Measurements from ENCODE around the gene C19orf12.

DNA sequence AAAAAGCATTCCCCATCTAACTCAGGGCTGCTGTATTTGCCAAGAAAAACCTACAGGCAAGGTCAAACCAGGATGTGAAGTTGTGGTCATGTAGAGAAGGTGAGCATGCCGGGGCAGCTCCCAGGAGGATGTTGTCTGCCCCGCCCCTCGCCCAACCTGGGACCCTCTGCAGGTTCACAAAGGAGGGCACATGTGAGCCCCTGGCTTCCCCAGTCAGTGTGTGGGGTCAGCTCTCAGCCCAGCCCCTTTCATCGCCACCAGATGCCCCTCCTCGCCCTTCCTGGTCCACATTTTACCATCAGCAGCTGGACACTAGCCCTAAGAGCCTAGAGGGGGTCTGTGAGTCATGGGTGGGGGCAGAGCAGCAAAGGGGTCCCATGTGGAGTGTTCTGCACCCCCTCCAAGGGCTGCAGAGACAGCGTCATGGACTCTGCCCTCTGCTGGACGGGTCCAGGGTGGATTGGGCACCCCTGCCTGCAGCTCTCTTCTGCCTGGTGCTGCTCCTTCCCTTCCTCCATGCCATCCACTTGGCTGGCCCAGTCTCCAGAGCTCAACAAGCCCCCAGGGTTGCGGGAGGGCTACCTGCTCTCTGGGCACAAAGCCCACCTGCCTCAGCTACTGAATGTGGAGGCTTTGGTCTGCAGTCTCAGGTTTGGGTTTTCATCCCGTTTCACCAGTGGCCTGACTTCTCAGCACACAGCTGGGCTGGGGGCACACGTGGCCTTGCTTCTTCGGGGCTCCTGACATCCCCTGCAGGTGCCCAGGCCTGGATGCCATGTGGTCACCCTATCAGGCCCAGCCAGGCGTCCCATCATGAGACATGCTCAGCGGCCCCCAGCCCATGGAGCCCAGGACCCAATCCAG, 46.1 kb downstream of the C19orf12 start:
- TF ChIP-seq, protein P1, sequence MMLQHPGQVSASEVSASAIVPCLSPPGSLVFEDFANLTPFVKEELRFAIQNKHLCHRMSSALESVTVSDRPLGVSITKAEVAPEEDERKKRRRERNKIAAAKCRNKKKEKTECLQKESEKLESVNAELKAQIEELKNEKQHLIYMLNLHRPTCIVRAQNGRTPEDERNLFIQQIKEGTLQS (IDR thresholded peaks at IDR 0.05) = no peak
- TF ChIP-seq, protein P2, sequence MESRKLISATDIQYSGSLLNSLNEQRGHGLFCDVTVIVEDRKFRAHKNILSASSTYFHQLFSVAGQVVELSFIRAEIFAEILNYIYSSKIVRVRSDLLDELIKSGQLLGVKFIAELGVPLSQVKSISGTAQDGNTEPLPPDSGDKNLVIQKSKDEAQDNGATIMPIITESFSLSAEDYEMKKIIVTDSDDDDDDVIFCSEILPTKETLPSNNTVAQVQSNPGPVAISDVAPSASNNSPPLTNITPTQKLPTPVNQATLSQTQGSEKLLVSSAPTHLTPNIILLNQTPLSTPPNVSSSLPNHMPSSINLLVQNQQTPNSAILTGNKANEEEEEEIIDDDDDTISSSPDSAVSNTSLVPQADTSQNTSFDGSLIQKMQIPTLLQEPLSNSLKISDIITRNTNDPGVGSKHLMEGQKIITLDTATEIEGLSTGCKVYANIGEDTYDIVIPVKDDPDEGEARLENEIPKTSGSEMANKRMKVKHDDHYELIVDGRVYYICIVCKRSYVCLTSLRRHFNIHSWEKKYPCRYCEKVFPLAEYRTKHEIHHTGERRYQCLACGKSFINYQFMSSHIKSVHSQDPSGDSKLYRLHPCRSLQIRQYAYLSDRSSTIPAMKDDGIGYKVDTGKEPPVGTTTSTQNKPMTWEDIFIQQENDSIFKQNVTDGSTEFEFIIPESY (IDR thresholded peaks at IDR 0.05; ENCODE audit: extremely low read depth, insufficient replicate concordance, low read length) = no peak
- TF ChIP-seq CEBPB (IDR thresholded peaks at IDR 0.05; ENCODE audit: low read depth) (no peak), POLR2A (IDR thresholded peaks at IDR 0.05; ENCODE audit: borderline replicate concordance, extremely low read depth, insufficient read depth, insufficient read length) (no peak), SIN3A (IDR thresholded peaks at IDR 0.05; ENCODE audit: low read depth) (no peak), EZH2phosphoT487 (IDR thresholded peaks at IDR 0.05; ENCODE audit: borderline replicate concordance) (no peak), RAD21 (IDR thresholded peaks at IDR 0.05; ENCODE audit: low read depth) (no peak; the same call in 1 of the 2 replicates), JUND (IDR thresholded peaks at IDR 0.05) (no peak), EZH2 (IDR thresholded peaks at IDR 0.05) (no peak), POLR2AphosphoS5 (IDR thresholded peaks at IDR 0.05; ENCODE audit: low read depth, low read length) (no peak)
- TF ChIP-seq, protein P3, sequence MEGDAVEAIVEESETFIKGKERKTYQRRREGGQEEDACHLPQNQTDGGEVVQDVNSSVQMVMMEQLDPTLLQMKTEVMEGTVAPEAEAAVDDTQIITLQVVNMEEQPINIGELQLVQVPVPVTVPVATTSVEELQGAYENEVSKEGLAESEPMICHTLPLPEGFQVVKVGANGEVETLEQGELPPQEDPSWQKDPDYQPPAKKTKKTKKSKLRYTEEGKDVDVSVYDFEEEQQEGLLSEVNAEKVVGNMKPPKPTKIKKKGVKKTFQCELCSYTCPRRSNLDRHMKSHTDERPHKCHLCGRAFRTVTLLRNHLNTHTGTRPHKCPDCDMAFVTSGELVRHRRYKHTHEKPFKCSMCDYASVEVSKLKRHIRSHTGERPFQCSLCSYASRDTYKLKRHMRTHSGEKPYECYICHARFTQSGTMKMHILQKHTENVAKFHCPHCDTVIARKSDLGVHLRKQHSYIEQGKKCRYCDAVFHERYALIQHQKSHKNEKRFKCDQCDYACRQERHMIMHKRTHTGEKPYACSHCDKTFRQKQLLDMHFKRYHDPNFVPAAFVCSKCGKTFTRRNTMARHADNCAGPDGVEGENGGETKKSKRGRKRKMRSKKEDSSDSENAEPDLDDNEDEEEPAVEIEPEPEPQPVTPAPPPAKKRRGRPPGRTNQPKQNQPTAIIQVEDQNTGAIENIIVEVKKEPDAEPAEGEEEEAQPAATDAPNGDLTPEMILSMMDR (IDR thresholded peaks at IDR 0.05 in 2 of 3, conservative IDR thresholded peaks at IDR 0.05 in 1 of 3; ENCODE audit: borderline replicate concordance in 1 of 3, insufficient read depth in 1 of 3, low read depth in 2 of 3, low read length in 2 of 3) = peak in 2 of 3 experiments; percentile 48 to 52; a peak in 4 of 6 replicates
- TF ChIP-seq, protein P4, sequence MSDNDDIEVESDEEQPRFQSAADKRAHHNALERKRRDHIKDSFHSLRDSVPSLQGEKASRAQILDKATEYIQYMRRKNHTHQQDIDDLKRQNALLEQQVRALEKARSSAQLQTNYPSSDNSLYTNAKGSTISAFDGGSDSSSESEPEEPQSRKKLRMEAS (IDR thresholded peaks at IDR 0.05) = no peak
- TF ChIP-seq, protein P5, sequence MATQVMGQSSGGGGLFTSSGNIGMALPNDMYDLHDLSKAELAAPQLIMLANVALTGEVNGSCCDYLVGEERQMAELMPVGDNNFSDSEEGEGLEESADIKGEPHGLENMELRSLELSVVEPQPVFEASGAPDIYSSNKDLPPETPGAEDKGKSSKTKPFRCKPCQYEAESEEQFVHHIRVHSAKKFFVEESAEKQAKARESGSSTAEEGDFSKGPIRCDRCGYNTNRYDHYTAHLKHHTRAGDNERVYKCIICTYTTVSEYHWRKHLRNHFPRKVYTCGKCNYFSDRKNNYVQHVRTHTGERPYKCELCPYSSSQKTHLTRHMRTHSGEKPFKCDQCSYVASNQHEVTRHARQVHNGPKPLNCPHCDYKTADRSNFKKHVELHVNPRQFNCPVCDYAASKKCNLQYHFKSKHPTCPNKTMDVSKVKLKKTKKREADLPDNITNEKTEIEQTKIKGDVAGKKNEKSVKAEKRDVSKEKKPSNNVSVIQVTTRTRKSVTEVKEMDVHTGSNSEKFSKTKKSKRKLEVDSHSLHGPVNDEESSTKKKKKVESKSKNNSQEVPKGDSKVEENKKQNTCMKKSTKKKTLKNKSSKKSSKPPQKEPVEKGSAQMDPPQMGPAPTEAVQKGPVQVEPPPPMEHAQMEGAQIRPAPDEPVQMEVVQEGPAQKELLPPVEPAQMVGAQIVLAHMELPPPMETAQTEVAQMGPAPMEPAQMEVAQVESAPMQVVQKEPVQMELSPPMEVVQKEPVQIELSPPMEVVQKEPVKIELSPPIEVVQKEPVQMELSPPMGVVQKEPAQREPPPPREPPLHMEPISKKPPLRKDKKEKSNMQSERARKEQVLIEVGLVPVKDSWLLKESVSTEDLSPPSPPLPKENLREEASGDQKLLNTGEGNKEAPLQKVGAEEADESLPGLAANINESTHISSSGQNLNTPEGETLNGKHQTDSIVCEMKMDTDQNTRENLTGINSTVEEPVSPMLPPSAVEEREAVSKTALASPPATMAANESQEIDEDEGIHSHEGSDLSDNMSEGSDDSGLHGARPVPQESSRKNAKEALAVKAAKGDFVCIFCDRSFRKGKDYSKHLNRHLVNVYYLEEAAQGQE (IDR thresholded peaks at IDR 0.05; ENCODE audit: low read depth) = no peak

Measured in HCT116 (cell line).